Measurements from ENCODE around the gene ABCC12.

DNA sequence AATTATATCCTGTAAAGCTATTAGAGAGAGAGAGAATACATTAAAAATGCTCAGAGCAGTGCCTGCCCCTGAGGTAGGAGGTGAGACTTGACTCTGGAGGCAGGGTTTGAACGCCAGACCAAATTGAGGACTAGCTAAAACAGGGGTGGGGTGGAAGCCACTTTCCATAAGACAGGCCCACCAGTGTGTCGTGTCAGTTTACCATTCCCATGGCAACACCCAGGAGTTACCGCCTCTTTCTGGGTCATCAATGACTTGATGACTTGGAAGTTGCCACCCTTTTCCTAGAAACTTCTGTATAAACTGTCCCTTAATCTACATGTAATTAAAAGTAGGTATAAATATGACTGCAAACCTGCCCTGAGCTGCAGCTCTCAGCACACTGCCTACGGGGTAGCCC lies 32.0 kb upstream of the ABCC12 start:
- TF ChIP-seq POLR2AphosphoS5 (IDR thresholded peaks at IDR 0.05; ENCODE audit: borderline replicate concordance, low read depth, low read length) (no peak), EZH2 (IDR thresholded peaks at IDR 0.05) (no peak), FOXP2 (optimal IDR thresholded peaks at IDR 0.05; ENCODE audit: control extremely low read depth, extremely low read length, insufficient read depth) (no peak)
